Uterus (tissue), 4 donors: ENCODE results near the gene FOXF2. TPM values are rescaled to one million over a fixed set of nuclear protein-coding genes. Genes with fewer than 3 reads are reported as not detected.

ENCODE experiments used
- DNase-seq, 2 donors: peaks; one replicate each; pipeline ENCODE4 v3.0.0-alpha.2; 2019 to 2020
- H3K27ac ChIP-seq, 2 donors: fragments of 200-600 bp; sonication (generic); 1 replicate in 1 of 2; 2 replicates in 1 of 2; pipeline ENCODE4 v1.5.1; 2016 to 2018
- H3K27me3 ChIP-seq, 2 donors: fragments of 200-600 bp; sonication (generic); one replicate each; pipeline ENCODE4 v1.5.1; 2018 to 2019; ENCODE audit warnings: control low read depth in 1 of 2
- H3K36me3 ChIP-seq, 2 donors: fragments of 200-600 bp; sonication (generic); one replicate each; pipeline ENCODE4 v1.5.1; 2019; ENCODE audit warnings: control low read depth in 1 of 2
- H3K4me1 ChIP-seq, 2 donors: fragments of 200-600 bp; sonication (generic); one replicate each; pipeline ENCODE4 v1.5.1; 2018 to 2019; ENCODE audit warnings: control low read depth in 1 of 2
- H3K4me3 ChIP-seq, 2 donors: fragments of 200-600 bp; sonication (generic); 1 replicate in 1 of 2; 2 replicates in 1 of 2; pipeline ENCODE4 v1.5.1; 2018 to 2019; ENCODE audit warnings: mild to moderate bottlenecking in 1 of 2
- H3K9me3 ChIP-seq, 2 donors: fragments of 200-600 bp; sonication (generic); one replicate each; pipeline ENCODE4 v1.5.1; 2019; ENCODE audit warnings: control low read depth in 1 of 2
- CTCF ChIP-seq, 4 experiments: fragments of 200-600 bp in 2 of 4; fragments of 450-650 bp in 2 of 4; sonication (generic) in 2 of 4; IDR thresholded peaks; one replicate each; pipeline ENCODE4 v1.5.1; 2016 to 2019; ENCODE audit warnings: antibody characterized with exemption in 4 of 4, mild to moderate bottlenecking in 2 of 4, moderate library complexity in 1 of 4
- POLR2A ChIP-seq, 2 donors: fragments of 450-650 bp; IDR thresholded peaks; one replicate each; pipeline ENCODE4 v1.6.1; 2016; ENCODE audit warnings: antibody characterized with exemption in 2 of 2, mild to moderate bottlenecking in 1 of 2, moderate library complexity in 1 of 2
- intact Hi-C: fragments of 100-400 bp; cut with DNase I; formaldehyde crosslinking; loops from one replicate; pipeline ENCODE4 v1.15.1; 2023; ENCODE audit warnings: low total_unique reads
- total RNA-seq, 4 donors: library from RNA; depleted of rRNA in 3 of 4; stranded (reverse); fragments of >200 nt in 3 of 4; gene quantifications; one replicate each; pipeline versions ENCODE4 v1.1.0 to v1.2.4, GENCODE V29; 2014 to 2023
- donor health status: DM: yes; HTN: yes; CAD: no.

The FOXF2 gene
- total RNA-seq, 4 donors from 2014 or later, result not detected

GRCh38 chr6:1407499-1407990, 18.2 kb downstream of the FOXF2 start:
- Histone ChIP-seq H3K4me1 (no peaks in the 10 kb centered on the region), H3K9me3 (no peaks in the 10 kb centered on the region), H3K27ac (no peak overlapping the region), H3K36me3 (no peaks in the 10 kb centered on the region), H3K27me3 (peaks cover 0 to 3% of the 10 kb centered on the region in 2 donors), H3K4me3 (no peak overlapping the region)
- TF ChIP-seq CTCF (IDR thresholded peaks at IDR 0.05) (no peak), POLR2A (IDR thresholded peaks at IDR 0.05) (no peak)
- no peak for DNase-seq
- intact Hi-C loops, result no loop called here

- intact Hi-C loops, result no loop called here
- H3K36me3 ChIP-seq, result no peaks in the 10 kb centered on the region
- TF ChIP-seq POLR2A (IDR thresholded peaks at IDR 0.05) (no peak), CTCF (IDR thresholded peaks at IDR 0.05) (no peak)
- H3K9me3 ChIP-seq, result no peaks in the 10 kb centered on the region
- H3K4me1 ChIP-seq, result no peaks in the 10 kb centered on the region
- no peak overlapping the region for H3K4me3 ChIP-seq
- H3K27ac ChIP-seq, result no peak overlapping the region
- no peak for DNase-seq
- peaks cover 0 to 3% of the 10 kb centered on the region in 2 donors for H3K27me3 ChIP-seq
Observed at GRCh38 chr6:1409774-1410465, 20.5 kb downstream of the FOXF2 start.

- H3K4me1 ChIP-seq, result no peaks in the 10 kb centered on the region
- H3K36me3 ChIP-seq, result no peaks in the 10 kb centered on the region
- no peak for TF ChIP-seq CTCF (IDR thresholded peaks at IDR 0.05)
- TF ChIP-seq POLR2A (IDR thresholded peaks at IDR 0.05), result no peak
- no peak for DNase-seq
- intact Hi-C loops, result no loop called here
- no peak overlapping the region for H3K27ac ChIP-seq
- no peaks in the 10 kb centered on the region for H3K9me3 ChIP-seq
- peaks cover 0 to 3% of the 10 kb centered on the region in 2 donors for H3K27me3 ChIP-seq
- H3K4me3 ChIP-seq, result no peak overlapping the region
Observed at GRCh38 chr6:1412901-1413300, 23.5 kb downstream of the FOXF2 start.

GRCh38 chr6:1415416-1416063, 26.2 kb downstream of the FOXF2 start:
- no peak for DNase-seq
- no peaks in the 10 kb centered on the region for H3K36me3 ChIP-seq
- H3K27ac ChIP-seq, result no peak overlapping the region
- H3K27me3 ChIP-seq, result no peaks in the 10 kb centered on the region
- H3K4me1 ChIP-seq, result no peaks in the 10 kb centered on the region
- TF ChIP-seq POLR2A (IDR thresholded peaks at IDR 0.05) (no peak), CTCF (IDR thresholded peaks at IDR 0.05) (no peak)
- no peak overlapping the region for H3K4me3 ChIP-seq
- intact Hi-C loops, result no loop called here
- no peaks in the 10 kb centered on the region for H3K9me3 ChIP-seq

- TF ChIP-seq CTCF (IDR thresholded peaks at IDR 0.05) (no peak), POLR2A (IDR thresholded peaks at IDR 0.05) (no peak)
- DNase-seq, result no peak
- Histone ChIP-seq H3K36me3 (no peaks in the 10 kb centered on the region), H3K4me3 (no peak overlapping the region), H3K4me1 (no peaks in the 10 kb centered on the region), H3K27me3 (no peaks in the 10 kb centered on the region), H3K9me3 (no peaks in the 10 kb centered on the region), H3K27ac (no peak overlapping the region)
- intact Hi-C loops, result no loop called here
Observed at GRCh38 chr6:1416191-1416760, 26.9 kb downstream of the FOXF2 start.
